ENCODE data around the gene G2E3. TPM values are rescaled to one million over a fixed set of nuclear protein-coding genes. Genes with fewer than 3 reads are reported as not detected.

Gene G2E3
- total RNA-seq, 1 experiment from 2014 or later, result 34.1 TPM

DNA sequence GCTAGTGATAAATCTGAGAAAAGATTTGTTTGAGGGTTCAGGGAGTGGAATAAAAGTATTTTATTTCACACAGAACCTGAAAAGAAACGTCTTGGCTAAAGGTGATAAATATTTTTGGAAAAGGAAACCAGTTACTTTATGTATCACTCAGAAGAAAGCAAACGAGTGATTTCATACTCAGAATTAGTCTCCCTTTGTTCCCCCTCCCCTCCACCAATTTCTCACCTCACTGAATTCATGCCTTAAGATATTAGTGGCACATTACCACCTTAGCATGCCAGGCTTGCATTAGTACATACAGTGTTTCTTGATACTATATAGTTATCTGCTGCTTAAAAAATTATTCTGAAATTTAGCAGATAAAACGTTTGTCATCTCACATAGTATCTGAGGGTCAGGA, 28.2 kb downstream of the G2E3 start:
- ChIA-PET CTCF (interaction anchor here (0.7 kb wide), 1 partner anchor 61 kb away, joined by 4 read pairs; no protein-coding TSS in a partner anchor), POLR2A (no interaction called here)
- Mint-ChIP-seq H3K9me3 (ENCODE audit: unreplicated experiment) (no peaks in the 10 kb centered on the region), H3K36me3 (ENCODE audit: insufficient read depth, unreplicated experiment) (peaks cover 52% of the 10 kb centered on the region), H3K4me3 (ENCODE audit: unreplicated experiment) (no peak overlapping the region), H3K27me3 (ENCODE audit: insufficient read depth, unreplicated experiment) (no peaks in the 10 kb centered on the region), H3K4me1 (ENCODE audit: insufficient read depth, unreplicated experiment) (peaks cover 6% of the 10 kb centered on the region), H3K27ac (ENCODE audit: low read depth, unreplicated experiment) (peak overlapping the region; percentile 7)
- TF ChIP-seq, protein P1, sequence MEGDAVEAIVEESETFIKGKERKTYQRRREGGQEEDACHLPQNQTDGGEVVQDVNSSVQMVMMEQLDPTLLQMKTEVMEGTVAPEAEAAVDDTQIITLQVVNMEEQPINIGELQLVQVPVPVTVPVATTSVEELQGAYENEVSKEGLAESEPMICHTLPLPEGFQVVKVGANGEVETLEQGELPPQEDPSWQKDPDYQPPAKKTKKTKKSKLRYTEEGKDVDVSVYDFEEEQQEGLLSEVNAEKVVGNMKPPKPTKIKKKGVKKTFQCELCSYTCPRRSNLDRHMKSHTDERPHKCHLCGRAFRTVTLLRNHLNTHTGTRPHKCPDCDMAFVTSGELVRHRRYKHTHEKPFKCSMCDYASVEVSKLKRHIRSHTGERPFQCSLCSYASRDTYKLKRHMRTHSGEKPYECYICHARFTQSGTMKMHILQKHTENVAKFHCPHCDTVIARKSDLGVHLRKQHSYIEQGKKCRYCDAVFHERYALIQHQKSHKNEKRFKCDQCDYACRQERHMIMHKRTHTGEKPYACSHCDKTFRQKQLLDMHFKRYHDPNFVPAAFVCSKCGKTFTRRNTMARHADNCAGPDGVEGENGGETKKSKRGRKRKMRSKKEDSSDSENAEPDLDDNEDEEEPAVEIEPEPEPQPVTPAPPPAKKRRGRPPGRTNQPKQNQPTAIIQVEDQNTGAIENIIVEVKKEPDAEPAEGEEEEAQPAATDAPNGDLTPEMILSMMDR (IDR thresholded peaks at IDR 0.05; ENCODE audit: unreplicated experiment), result no peak
- no peak for DNase-seq (ENCODE audit: unreplicated experiment)
- intact Hi-C loops (cut with micrococcal nuclease), result no loop called here
- no TSS peak for BruUV-seq (replicated peaks)

DNA sequence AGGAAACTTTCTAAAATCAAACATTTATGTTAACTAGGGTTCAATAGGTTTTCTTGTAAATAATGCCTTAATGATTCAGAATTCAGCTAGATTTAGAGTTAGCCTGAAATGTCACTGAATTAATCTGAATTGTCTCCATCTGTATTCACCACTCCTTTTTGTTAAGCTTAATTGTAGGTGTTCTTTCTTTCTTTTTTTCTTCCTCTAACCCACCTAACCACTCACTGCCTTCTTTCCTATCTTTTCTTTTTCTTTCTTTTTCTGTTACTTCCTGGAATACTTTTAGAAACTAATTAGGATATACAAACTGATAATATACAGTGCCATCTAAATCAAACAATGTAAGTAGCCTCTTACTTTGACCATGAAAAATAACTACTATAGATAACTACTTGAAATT, 29.9 kb downstream of the G2E3 start:
- no peaks in the 10 kb centered on the region for H3K9me3 Mint-ChIP-seq (ENCODE audit: unreplicated experiment)
- H3K27ac Mint-ChIP-seq (ENCODE audit: low read depth, unreplicated experiment), result peak overlapping the region; percentile 9
- H3K4me1 Mint-ChIP-seq (ENCODE audit: insufficient read depth, unreplicated experiment), result peaks cover 6% of the 10 kb centered on the region
- ChIA-PET CTCF (interaction anchor here (0.9 kb wide), 1 partner anchor 9 kb away, joined by 4 read pairs; no protein-coding TSS in a partner anchor), POLR2A (interaction anchor here (1.2 to 2.6 kb wide), 2 partner anchors 30 to 33 kb away, joined by 3 to 10 read pairs; partner anchors contain the start of genes G2E3 and SCFD1)
- TF ChIP-seq, protein P1 (IDR thresholded peaks at IDR 0.05; ENCODE audit: unreplicated experiment), result no peak
- intact Hi-C loops (cut with micrococcal nuclease), result no loop called here
- no TSS peak for BruUV-seq (replicated peaks)
- H3K27me3 Mint-ChIP-seq (ENCODE audit: insufficient read depth, unreplicated experiment), result no peaks in the 10 kb centered on the region
- no peak overlapping the region for H3K4me3 Mint-ChIP-seq (ENCODE audit: unreplicated experiment)
- peaks cover 55% of the 10 kb centered on the region for H3K36me3 Mint-ChIP-seq (ENCODE audit: insufficient read depth, unreplicated experiment)
- no peak for DNase-seq (ENCODE audit: unreplicated experiment)

DNA sequence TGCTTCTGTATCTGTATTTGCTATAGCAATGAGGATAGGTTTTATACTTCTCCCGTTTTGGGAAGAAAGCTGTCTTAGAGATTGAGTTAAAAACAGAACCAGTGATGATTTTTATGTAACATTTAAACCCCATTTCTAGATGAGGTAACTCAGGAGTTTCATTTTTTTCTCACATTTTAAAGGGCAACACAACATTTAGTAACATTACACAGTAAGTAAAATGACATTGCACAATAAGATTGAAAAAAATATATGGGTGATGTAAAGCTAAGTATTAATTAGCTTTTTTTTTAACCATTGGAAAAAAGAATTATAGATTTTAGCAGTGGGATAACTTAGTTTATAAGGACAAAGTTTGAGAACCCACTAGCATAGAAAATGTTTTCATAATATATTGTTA, 38.0 kb downstream of the G2E3 start:
- no peak overlapping the region for H3K27ac Mint-ChIP-seq (ENCODE audit: low read depth, unreplicated experiment)
- BruUV-seq (replicated peaks), result no TSS peak
- intact Hi-C loops (cut with micrococcal nuclease), result no loop called here
- TF ChIP-seq, protein P1 (IDR thresholded peaks at IDR 0.05; ENCODE audit: unreplicated experiment), result no peak
- POLR2A ChIA-PET, result interaction anchor here (0.6 to 4.9 kb wide), 3 partner anchors 20 to 398 kb away, joined by 3 to 17 read pairs (median 3); partner anchors contain the start of gene SCFD1
- peaks cover 31% of the 10 kb centered on the region for H3K36me3 Mint-ChIP-seq (ENCODE audit: insufficient read depth, unreplicated experiment)
- CTCF ChIA-PET, result no interaction called here
- H3K4me1 Mint-ChIP-seq (ENCODE audit: insufficient read depth, unreplicated experiment), result no peaks in the 10 kb centered on the region
- H3K4me3 Mint-ChIP-seq (ENCODE audit: unreplicated experiment), result no peak overlapping the region
- DNase-seq (ENCODE audit: unreplicated experiment), result no peak
- no peaks in the 10 kb centered on the region for H3K27me3 Mint-ChIP-seq (ENCODE audit: insufficient read depth, unreplicated experiment)
- H3K9me3 Mint-ChIP-seq (ENCODE audit: unreplicated experiment), result no peaks in the 10 kb centered on the region

DNA sequence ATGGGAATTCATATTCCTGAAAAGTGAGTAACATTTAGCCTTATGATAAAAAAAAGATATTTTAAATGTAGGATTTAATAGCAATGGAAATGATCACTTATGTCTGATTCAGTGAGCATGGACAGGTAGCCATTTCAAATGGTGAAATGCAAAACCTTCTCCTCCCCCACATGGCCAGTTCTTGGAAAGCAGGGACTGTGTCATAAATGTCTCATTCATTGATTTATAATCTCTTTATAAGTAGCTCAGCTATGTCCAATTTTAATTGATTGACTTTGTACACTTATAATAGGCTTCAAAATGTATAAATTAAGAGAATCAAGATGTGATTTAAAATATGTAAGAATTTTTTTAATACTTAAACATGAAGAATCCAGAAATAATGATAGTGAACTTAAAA, 38.5 kb downstream of the G2E3 start:
- no TSS peak for BruUV-seq (replicated peaks)
- intact Hi-C loops (cut with micrococcal nuclease), result no loop called here
- H3K36me3 Mint-ChIP-seq (ENCODE audit: insufficient read depth, unreplicated experiment), result peaks cover 36% of the 10 kb centered on the region
- POLR2A ChIA-PET, result interaction anchor here (1.0 to 4.9 kb wide), 2 partner anchors 19 to 25 kb away, joined by 3 to 17 read pairs; partner anchors contain the start of gene SCFD1
- H3K4me3 Mint-ChIP-seq (ENCODE audit: unreplicated experiment), result no peak overlapping the region
- H3K4me1 Mint-ChIP-seq (ENCODE audit: insufficient read depth, unreplicated experiment), result no peaks in the 10 kb centered on the region
- no peak for DNase-seq (ENCODE audit: unreplicated experiment)
- CTCF ChIA-PET, result no interaction called here
- no peaks in the 10 kb centered on the region for H3K27me3 Mint-ChIP-seq (ENCODE audit: insufficient read depth, unreplicated experiment)
- H3K27ac Mint-ChIP-seq (ENCODE audit: low read depth, unreplicated experiment), result no peak overlapping the region
- TF ChIP-seq, protein P1 (IDR thresholded peaks at IDR 0.05; ENCODE audit: unreplicated experiment), result no peak
- H3K9me3 Mint-ChIP-seq (ENCODE audit: unreplicated experiment), result no peaks in the 10 kb centered on the region

Measured in MCF 10A (cell line).